GM12878 (cell line): ENCODE measurements around the gene ABL1. TPM values are rescaled to one million over a fixed set of nuclear protein-coding genes. Genes with fewer than 3 reads are reported as not detected.

Experiments
- ATAC-seq: fragments of 200-7000 bp; cut with Tn5 transposase; 3 replicates; pipeline ENCODE4 v1.9.1; 2020; ENCODE audit warnings: mild to moderate bottlenecking, moderate library complexity
- BruUV-seq: library from RNA; stranded (reverse); fragments of 400-500 nt; replicated peaks from 2 replicates; lab custom pipeline; 2021; lab: Mats Ljungman, UMichigan
- CTCF ChIA-PET: fragments of 300-600 bp; sonication (Branson Sonifier 250); formaldehyde crosslinking; extraction: SDS; loops from one replicate; lab custom pipeline; 2021; ENCODE audit warnings: inconsistent platforms; lab: Yijun Ruan, JAX
- POLR2A ChIA-PET: fragments of 350-600 bp; formaldehyde crosslinking; extraction: SDS; loops from one replicate; lab custom pipeline; 2021; ENCODE audit warnings: inconsistent platforms; lab: Charles Lee
- RAD21 ChIA-PET: fragments of 300-600 bp; sonication (Branson Sonifier 250); formaldehyde crosslinking; loops from one replicate; lab custom pipeline; 2023; ENCODE audit warnings: antibody characterized with exemption; ENCODE audit not compliant: unreplicated experiment; lab: Charles Lee
- SMC1A ChIA-PET: fragments of 300-600 bp; sonication (Branson Sonifier 250); formaldehyde crosslinking; loops from one replicate; lab custom pipeline; 2023; ENCODE audit not compliant: unreplicated experiment, uncharacterized antibody; lab: Charles Lee
- DNase-seq: peaks from one replicate; pipeline ENCODE4 v3.0.0-alpha.2; 2011; ENCODE audit warnings: low read depth, low spot score
- FAIRE-seq: peaks from 3 replicates; lab custom pipeline; 2011; peaks lifted over from hg19 to GRCh38; lab: Jason Lieb, UNC
- H2AFZ ChIP-seq: 2 replicates; pipeline ENCODE4 v1.6.0; 2011; ENCODE audit warnings: low read depth, low read length, control low read depth; ENCODE audit not compliant: control insufficient read depth
- H3K27ac ChIP-seq: 2 replicates; pipeline ENCODE4 v1.5.1; 2011; ENCODE audit warnings: control low read depth; ENCODE audit not compliant: control insufficient read depth, insufficient read depth
- H3K27me3 ChIP-seq, 2 experiments: replicated peaks in 1 of 2; 2 replicates each; pipeline versions ENCODE4 v1.6.0 to v1.6.1; 2011; ENCODE audit warnings: low read length in 1 of 2; ENCODE audit not compliant: control insufficient read depth in 2 of 2, insufficient read depth in 2 of 2
- H3K36me3 ChIP-seq, 2 experiments: 2 replicates each; pipeline ENCODE4 v1.5.1; 2011; ENCODE audit warnings: low read length in 1 of 2; ENCODE audit not compliant: control insufficient read depth in 2 of 2, insufficient read depth in 2 of 2
- H3K4me1 ChIP-seq: 2 replicates; pipeline ENCODE4 v1.6.1; 2011; ENCODE audit warnings: mild to moderate bottlenecking, low read length, moderate library complexity, mixed read lengths; ENCODE audit not compliant: control insufficient read depth, insufficient read depth
- H3K4me2 ChIP-seq: 2 replicates; pipeline ENCODE4 v1.6.0; 2011; ENCODE audit warnings: control low read depth; ENCODE audit not compliant: control insufficient read depth, insufficient read depth
- H3K4me3 ChIP-seq: fragments of 200-600 bp; sonication (generic); 2 replicates; pipeline ENCODE4 v1.5.1; 2016
- H3K79me2 ChIP-seq: 2 replicates; pipeline ENCODE4 v1.6.0; 2011; ENCODE audit warnings: low read length; ENCODE audit not compliant: control insufficient read depth, insufficient read depth
- H3K9ac ChIP-seq: 2 replicates; pipeline ENCODE4 v1.8.0; 2011; ENCODE audit warnings: low read length, control low read depth, mixed read lengths; ENCODE audit not compliant: control insufficient read depth, insufficient read depth
- H3K9me3 ChIP-seq: replicated peaks from 3 replicates; pipeline ENCODE4 v1.5.1; 2011; ENCODE audit warnings: mild to moderate bottlenecking, low read length; ENCODE audit not compliant: control insufficient read depth, insufficient read depth
- H4K20me1 ChIP-seq: 2 replicates; pipeline ENCODE4 v1.6.0; 2011; ENCODE audit not compliant: control insufficient read depth, insufficient read depth
- ASH2L ChIP-seq: fragments of 300-600, 200-600 bp; sonication (generic); IDR thresholded peaks from 2 replicates; pipeline ENCODE4 v1.6.1; 2017; ENCODE audit warnings: low read depth, mild to moderate bottlenecking, borderline replicate concordance
- BRCA1 ChIP-seq: IDR thresholded peaks from 2 replicates; pipeline ENCODE4 v1.6.1; 2011; ENCODE audit warnings: low read depth, low read length, improper control_type of control experiment
- CREM ChIP-seq: IDR thresholded peaks from 2 replicates; pipeline ENCODE4 v1.6.1; 2014; ENCODE audit warnings: antibody characterized with exemption, low read depth
- EED ChIP-seq: sonication (generic); IDR thresholded peaks from 2 replicates; pipeline ENCODE4 v1.6.1; 2016; ENCODE audit warnings: antibody characterized with exemption, low read depth
- ELK1 ChIP-seq: IDR thresholded peaks from 2 replicates; pipeline ENCODE4 v1.6.1; 2012; ENCODE audit warnings: low read depth, low read length, improper control_type of control experiment
- ESRRA ChIP-seq: IDR thresholded peaks from 2 replicates; pipeline ENCODE4 v1.6.1; 2012; ENCODE audit warnings: mild to moderate bottlenecking, low read length, improper control_type of control experiment
- FOXM1 ChIP-seq: IDR thresholded peaks from 2 replicates; pipeline ENCODE4 v1.6.1; 2012; ENCODE audit warnings: low read depth, mild to moderate bottlenecking, inconsistent platforms, low read length, moderate library complexity
- GABPA ChIP-seq: IDR thresholded peaks from 2 replicates; pipeline ENCODE4 v1.6.1; 2014; ENCODE audit warnings: antibody characterized with exemption, low read depth, mild to moderate bottlenecking, inconsistent platforms
- HSF1 ChIP-seq: fragments of 150-350 bp; IDR thresholded peaks from 2 replicates; pipeline ENCODE4 v1.6.1; 2014; ENCODE audit warnings: mild to moderate bottlenecking, low read depth, low read length
- IKZF1 ChIP-seq: fragments of 450-650 bp; conservative IDR thresholded peaks from 2 replicates; pipeline ENCODE4 v1.6.1; 2017; ENCODE audit warnings: antibody characterized with exemption, mild to moderate bottlenecking
- KDM1A ChIP-seq: fragments of 200-600 bp; sonication (generic); IDR thresholded peaks from 2 replicates; pipeline ENCODE4 v1.6.1; 2016; ENCODE audit warnings: borderline replicate concordance
- MTA3 ChIP-seq: IDR thresholded peaks from 2 replicates; pipeline ENCODE4 v1.6.1; 2012; ENCODE audit warnings: low read length, inconsistent platforms, borderline replicate concordance
- NBN ChIP-seq: fragments of 450-650 bp; IDR thresholded peaks from 2 replicates; pipeline ENCODE4 v1.6.1; 2016
- POU2F2 ChIP-seq: IDR thresholded peaks from 3 replicates; pipeline ENCODE4 v1.6.1; 2011; ENCODE audit warnings: low read depth, mild to moderate bottlenecking, low read length, borderline replicate concordance
- RAD21 ChIP-seq: IDR thresholded peaks from 2 replicates; pipeline ENCODE4 v1.6.1; 2011; ENCODE audit warnings: mild to moderate bottlenecking, low read depth, low read length, moderate library complexity; ENCODE audit not compliant: insufficient read depth
- SRF ChIP-seq, 2 experiments: IDR thresholded peaks; 2 replicates each; pipeline ENCODE4 v1.6.1; 2011; ENCODE audit warnings: low read depth in 2 of 2, low read length in 2 of 2, mild to moderate bottlenecking in 1 of 2, moderate library complexity in 1 of 2
- USF1 ChIP-seq: IDR thresholded peaks from 2 replicates; pipeline ENCODE4 v1.6.1; 2011; ENCODE audit warnings: borderline replicate concordance, low read depth, mild to moderate bottlenecking, moderate library complexity, mixed read lengths, low read length; ENCODE audit not compliant: insufficient read depth; ENCODE audit errors: extremely low read length
- ZBTB11 ChIP-seq: fragments of 450-650 bp; formaldehyde crosslinking; IDR thresholded peaks from 2 replicates; pipeline ENCODE4 v1.5.0; 2022; ENCODE audit warnings: mild to moderate bottlenecking, missing genetic modification characterization
- in situ Hi-C: fragments of 300-500 bp; cut with MboI; formaldehyde crosslinking; loops from 9 replicates; pipeline ENCODE4 v1.14.3; 2018; ENCODE audit warnings: mixed read lengths
- intact Hi-C: fragments of 100-400 bp; cut with micrococcal nuclease; formaldehyde crosslinking; loops from one replicate; pipeline ENCODE4 v1.14.2; 2022; ENCODE audit not compliant: unreplicated experiment
- polyA plus RNA-seq, 11 experiments: library from polyadenylated mRNA; depleted of rRNA in 4 of 11; unstranded in 6 of 11; stranded (reverse) in 5 of 11; fragments of >200 nt; fragmentation: Nextera tagmentation in 4 of 11; fragmentation: Illumina TruSeq in 1 of 11; extraction: Ambion mirVana in 4 of 11; extraction: Trizol in 1 of 11; gene quantifications; 1 replicate in 1 of 11; 2 replicates in 10 of 11; pipeline versions ENCODE4 v1.2.1 to v1.2.3, GENCODE V29; 2011 to 2016; ENCODE audit warnings: inconsistent platforms in 2 of 11, missing spikeins in 2 of 11, low read depth in 1 of 11
- total RNA-seq, 4 experiments: library from RNA; depleted of rRNA in 3 of 4; stranded (reverse); fragments of >200 nt in 3 of 4; fragmentation: Illumina TruSeq in 1 of 4; extraction: Trizol in 1 of 4; gene quantifications; 2 replicates each; pipeline versions ENCODE4 v1.2.1 to v1.2.3, GENCODE V29; 2013 to 2021

The ABL1 gene
- total and polyA plus RNA-seq, 10 of the 15 experiments (the other 5 are each of a cell fraction or from before 2014, with no cell fraction given), result 0.79 to 51.5 (median 16.3) TPM

GRCh38 chr9:130824643-130825350 is 10.3 kb upstream of the ABL1 start (continued):
- TF ChIP-seq ZBTB11 (no peak), KDM1A (no peak), GABPA (no peak), ESRRA (no peak), RAD21 (no peak)

- FAIRE-seq, result no peak
- H3K4me3 ChIP-seq, result no peak overlapping the region
- H3K9ac ChIP-seq, result no peak overlapping the region
- no peaks in the 10 kb centered on the region for H3K36me3 ChIP-seq
- no TSS peak for BruUV-seq
- RAD21 ChIA-PET, result interaction anchor here (1.4 kb wide), 1 partner anchor 54 kb away, joined by 4 read pairs; no protein-coding TSS in a partner anchor
- H4K20me1 ChIP-seq, result no peaks in the 10 kb centered on the region
- H3K79me2 ChIP-seq, result no peaks in the 10 kb centered on the region; the same call in 1 of the 2 replicates
- peaks cover 3% of the 10 kb centered on the region; the same call in 2 of the 3 replicates for H3K9me3 ChIP-seq
- POLR2A ChIA-PET, result no interaction called here
- H3K27me3 ChIP-seq, result no peaks in the 10 kb centered on the region
- ATAC-seq, result no peak
- H3K4me2 ChIP-seq, result no peak overlapping the region
- CTCF ChIA-PET, result interaction anchor here (1.0 to 2.4 kb wide), 4 partner anchors 11 to 45 kb away, joined by 3 to 5 read pairs (median 4); no protein-coding TSS in a partner anchor
- no peak overlapping the region for H3K27ac ChIP-seq
- no peak overlapping the region for H2AFZ ChIP-seq
- SMC1A ChIA-PET, result interaction anchor here (0.6 to 2.4 kb wide), 4 partner anchors 11 to 27 kb away, joined by 3 to 8 read pairs (median 5); no protein-coding TSS in a partner anchor
- intact Hi-C loops (no loop called here), in situ Hi-C loops (no loop called here)
- H3K4me1 ChIP-seq, result no peaks in the 10 kb centered on the region
- DNase-seq, result no peak
- TF ChIP-seq MTA3 (no peak), IKZF1 (no peak), ASH2L (no peak), POU2F2 (no peak), SRF (IDR thresholded peaks at IDR 0.05; ENCODE audit: low read depth in 2 of 2, low read length in 2 of 2) (no peak), FOXM1 (no peak), ELK1 (no peak), EED (no peak), USF1 (no peak), NBN (no peak), CREM (no peak), HSF1 (no peak), BRCA1 (no peak)
These were observed 9.8 kb upstream of the ABL1 start for GRCh38 chr9:130825351-130825651.
